ENCODE measurements around the gene ERGIC1.

The ERGIC1 gene

DNA sequence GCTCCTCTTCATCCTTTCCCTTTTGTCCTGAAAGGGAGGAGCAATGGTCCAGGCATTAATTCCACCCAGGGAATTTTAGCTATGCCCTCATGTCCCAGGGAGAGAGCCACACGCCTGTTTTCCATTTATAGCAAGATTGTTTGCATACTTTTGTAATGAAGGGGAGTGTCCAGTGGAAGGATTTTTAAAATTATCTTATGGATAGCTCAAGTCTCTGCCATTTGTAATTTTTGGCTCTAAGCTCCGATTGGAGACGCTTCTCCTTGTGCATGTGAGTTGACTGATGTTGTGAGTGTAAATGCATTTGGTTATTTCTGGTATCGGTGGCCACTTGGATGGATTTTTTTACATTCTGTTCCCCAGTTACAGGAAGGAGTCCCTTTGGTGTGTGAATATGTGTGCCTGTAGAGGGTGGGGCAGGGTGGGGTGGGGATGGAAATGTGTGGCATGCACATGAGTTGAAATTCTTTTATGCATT, 118.0 kb downstream of the ERGIC1 start:
- no peaks in the 10 kb centered on the region for H3K4me1 ChIP-seq (ENCODE audit: control insufficient read depth, low read length)
- H3K36me3 ChIP-seq (ENCODE audit: control insufficient read depth, low read length), result no peaks in the 10 kb centered on the region
- no peaks in the 10 kb centered on the region for H3F3A ChIP-seq (ENCODE audit: control insufficient read depth, insufficient read depth)
- no peak overlapping the region for H3K27ac ChIP-seq (ENCODE audit: low read depth, low read length)
- no peak overlapping the region for H3K4me2 ChIP-seq (ENCODE audit: low read length)
- H3K4me3 ChIP-seq (ENCODE audit: low read length), result no peak overlapping the region
- no peaks in the 10 kb centered on the region for H3K9me2 ChIP-seq (replicated peaks; ENCODE audit: control insufficient read depth, low read length)
- H3K79me2 ChIP-seq (ENCODE audit: control insufficient read depth, low read length), result no peaks in the 10 kb centered on the region
- peaks cover 3% of the 10 kb centered on the region; the same call in 1 of the 2 replicates for H3K27me3 ChIP-seq (ENCODE audit: control insufficient read depth, low read length)
- no peak for TF ChIP-seq EZH2phosphoT487 (IDR thresholded peaks at IDR 0.05; ENCODE audit: borderline replicate concordance, low read length)
- TF ChIP-seq, protein P1, sequence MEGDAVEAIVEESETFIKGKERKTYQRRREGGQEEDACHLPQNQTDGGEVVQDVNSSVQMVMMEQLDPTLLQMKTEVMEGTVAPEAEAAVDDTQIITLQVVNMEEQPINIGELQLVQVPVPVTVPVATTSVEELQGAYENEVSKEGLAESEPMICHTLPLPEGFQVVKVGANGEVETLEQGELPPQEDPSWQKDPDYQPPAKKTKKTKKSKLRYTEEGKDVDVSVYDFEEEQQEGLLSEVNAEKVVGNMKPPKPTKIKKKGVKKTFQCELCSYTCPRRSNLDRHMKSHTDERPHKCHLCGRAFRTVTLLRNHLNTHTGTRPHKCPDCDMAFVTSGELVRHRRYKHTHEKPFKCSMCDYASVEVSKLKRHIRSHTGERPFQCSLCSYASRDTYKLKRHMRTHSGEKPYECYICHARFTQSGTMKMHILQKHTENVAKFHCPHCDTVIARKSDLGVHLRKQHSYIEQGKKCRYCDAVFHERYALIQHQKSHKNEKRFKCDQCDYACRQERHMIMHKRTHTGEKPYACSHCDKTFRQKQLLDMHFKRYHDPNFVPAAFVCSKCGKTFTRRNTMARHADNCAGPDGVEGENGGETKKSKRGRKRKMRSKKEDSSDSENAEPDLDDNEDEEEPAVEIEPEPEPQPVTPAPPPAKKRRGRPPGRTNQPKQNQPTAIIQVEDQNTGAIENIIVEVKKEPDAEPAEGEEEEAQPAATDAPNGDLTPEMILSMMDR (IDR thresholded peaks at IDR 0.05; ENCODE audit: low read depth, low read length, poor library complexity, severe bottlenecking), result no peak
- no peaks in the 10 kb centered on the region for H4K20me1 ChIP-seq (ENCODE audit: control insufficient read depth, insufficient read depth, low read depth, low read length)
- no peaks in the 10 kb centered on the region for H3K9me3 ChIP-seq (ENCODE audit: control insufficient read depth, insufficient read depth, low read length)

DNA sequence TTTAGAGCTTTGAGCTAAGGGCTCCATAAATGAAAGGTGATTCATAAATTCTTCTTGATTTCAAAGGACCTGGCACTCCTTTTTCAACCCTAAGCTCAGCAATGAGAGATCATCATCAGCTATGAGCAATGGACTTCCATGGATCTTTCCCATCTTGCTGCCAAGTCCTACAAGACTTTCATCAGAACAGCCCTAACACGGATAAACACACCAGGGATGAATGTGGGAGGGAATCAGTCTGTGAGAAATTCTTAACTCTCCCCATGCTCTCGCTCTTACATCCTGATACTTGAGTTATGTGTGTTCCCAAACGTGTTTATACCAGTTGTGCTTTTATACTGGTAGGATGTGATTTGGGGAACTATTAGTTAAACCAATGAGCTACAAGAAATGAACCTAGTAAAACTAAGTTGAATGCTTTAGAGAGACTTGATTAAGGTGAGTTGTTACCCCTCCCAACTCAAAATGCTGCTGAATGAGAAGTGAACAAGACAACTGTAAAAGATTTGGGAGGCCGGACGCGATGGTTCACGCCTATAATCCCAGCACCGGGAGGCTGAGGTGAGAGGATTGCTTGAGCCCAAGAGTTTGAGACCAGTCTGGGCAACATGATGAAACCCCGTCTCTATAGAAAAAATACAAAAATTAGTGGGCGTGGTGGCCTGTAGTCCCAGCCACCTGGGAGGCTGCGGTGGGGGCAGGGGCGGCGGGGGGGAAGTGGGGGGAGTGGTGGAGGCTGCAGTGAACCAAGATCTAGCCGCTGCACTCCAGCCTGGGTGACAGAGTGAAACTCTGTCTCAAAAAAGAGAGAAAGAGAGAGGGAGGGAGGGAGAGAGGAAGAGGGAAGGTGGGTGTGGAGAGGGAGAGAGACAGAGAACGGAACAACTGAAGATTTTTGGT, 120.0 kb downstream of the ERGIC1 start:
- H3K79me2 ChIP-seq (ENCODE audit: control insufficient read depth, low read length), result no peaks in the 10 kb centered on the region
- peaks cover 3% of the 10 kb centered on the region; the same call in 1 of the 2 replicates for H3K27me3 ChIP-seq (ENCODE audit: control insufficient read depth, low read length)
- TF ChIP-seq, protein P1 (IDR thresholded peaks at IDR 0.05; ENCODE audit: low read depth, low read length, poor library complexity, severe bottlenecking), result no peak
- no peak for TF ChIP-seq EZH2phosphoT487 (IDR thresholded peaks at IDR 0.05; ENCODE audit: borderline replicate concordance, low read length)
- no peaks in the 10 kb centered on the region for H3K36me3 ChIP-seq (ENCODE audit: control insufficient read depth, low read length)
- H3F3A ChIP-seq (ENCODE audit: control insufficient read depth, insufficient read depth), result no peaks in the 10 kb centered on the region
- no peaks in the 10 kb centered on the region for H3K9me2 ChIP-seq (replicated peaks; ENCODE audit: control insufficient read depth, low read length)
- no peak overlapping the region for H3K27ac ChIP-seq (ENCODE audit: low read depth, low read length)
- H3K4me3 ChIP-seq (ENCODE audit: low read length), result no peak overlapping the region
- no peak overlapping the region for H3K4me2 ChIP-seq (ENCODE audit: low read length)
- H4K20me1 ChIP-seq (ENCODE audit: control insufficient read depth, insufficient read depth, low read depth, low read length), result no peaks in the 10 kb centered on the region
- H3K9me3 ChIP-seq (ENCODE audit: control insufficient read depth, insufficient read depth, low read length), result no peaks in the 10 kb centered on the region
- peaks cover 4% of the 10 kb centered on the region for H3K4me1 ChIP-seq (ENCODE audit: control insufficient read depth, low read length)

DNA sequence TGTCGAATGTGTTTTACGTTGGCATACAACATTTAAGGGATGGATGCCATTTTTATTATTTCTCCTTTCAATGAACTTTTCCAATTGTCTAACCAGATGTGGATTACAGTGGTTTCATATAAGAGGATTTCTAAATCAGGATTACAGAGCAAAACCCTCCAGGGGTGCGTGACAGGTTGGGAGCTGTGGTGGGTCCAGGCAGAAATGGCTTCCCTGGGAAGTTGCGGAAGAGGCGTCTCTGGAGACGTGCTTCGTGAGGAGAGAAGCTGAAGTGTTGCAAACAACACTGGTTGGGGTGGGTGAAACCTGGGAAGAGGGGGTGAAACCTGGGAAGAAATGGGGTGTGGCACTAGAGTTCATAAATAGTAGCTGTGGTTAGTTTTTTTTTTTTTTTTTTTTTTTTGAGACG, 120.7 kb downstream of the ERGIC1 start:
- TF ChIP-seq, protein P1 (IDR thresholded peaks at IDR 0.05; ENCODE audit: low read depth, low read length, poor library complexity, severe bottlenecking), result no peak
- TF ChIP-seq EZH2phosphoT487 (IDR thresholded peaks at IDR 0.05; ENCODE audit: borderline replicate concordance, low read length), result no peak
- Histone ChIP-seq H3K9me3 (ENCODE audit: control insufficient read depth, insufficient read depth, low read length) (no peaks in the 10 kb centered on the region), H3K27ac (ENCODE audit: low read depth, low read length) (no peak overlapping the region), H3K4me1 (ENCODE audit: control insufficient read depth, low read length) (peaks cover 4% of the 10 kb centered on the region), H3F3A (ENCODE audit: control insufficient read depth, insufficient read depth) (no peaks in the 10 kb centered on the region), H3K27me3 (ENCODE audit: control insufficient read depth, low read length) (peaks cover 3% of the 10 kb centered on the region; the same call in 1 of the 2 replicates), H3K36me3 (ENCODE audit: control insufficient read depth, low read length) (no peaks in the 10 kb centered on the region), H3K4me3 (ENCODE audit: low read length) (no peak overlapping the region), H3K9me2 (replicated peaks; ENCODE audit: control insufficient read depth, low read length) (no peaks in the 10 kb centered on the region), H4K20me1 (ENCODE audit: control insufficient read depth, insufficient read depth, low read depth, low read length) (no peaks in the 10 kb centered on the region), H3K4me2 (ENCODE audit: low read length) (no peak overlapping the region), H3K79me2 (ENCODE audit: control insufficient read depth, low read length) (peaks cover 5% of the 10 kb centered on the region)
